LNCAP (cell line): Measurements from ENCODE around the gene RNF152.

Experiments used
- TF ChIP-seq, protein P1 (sequence below): fragments of 450-650 bp; IDR thresholded peaks from 2 replicates; pipeline ENCODE4 v1.5.1; 2017; ENCODE audit warnings: mild to moderate bottlenecking

The RNF152 gene

GRCh38 chr18:61882296-61883004 is 10.4 kb downstream of the RNF152 start:
- TF ChIP-seq, protein P1, sequence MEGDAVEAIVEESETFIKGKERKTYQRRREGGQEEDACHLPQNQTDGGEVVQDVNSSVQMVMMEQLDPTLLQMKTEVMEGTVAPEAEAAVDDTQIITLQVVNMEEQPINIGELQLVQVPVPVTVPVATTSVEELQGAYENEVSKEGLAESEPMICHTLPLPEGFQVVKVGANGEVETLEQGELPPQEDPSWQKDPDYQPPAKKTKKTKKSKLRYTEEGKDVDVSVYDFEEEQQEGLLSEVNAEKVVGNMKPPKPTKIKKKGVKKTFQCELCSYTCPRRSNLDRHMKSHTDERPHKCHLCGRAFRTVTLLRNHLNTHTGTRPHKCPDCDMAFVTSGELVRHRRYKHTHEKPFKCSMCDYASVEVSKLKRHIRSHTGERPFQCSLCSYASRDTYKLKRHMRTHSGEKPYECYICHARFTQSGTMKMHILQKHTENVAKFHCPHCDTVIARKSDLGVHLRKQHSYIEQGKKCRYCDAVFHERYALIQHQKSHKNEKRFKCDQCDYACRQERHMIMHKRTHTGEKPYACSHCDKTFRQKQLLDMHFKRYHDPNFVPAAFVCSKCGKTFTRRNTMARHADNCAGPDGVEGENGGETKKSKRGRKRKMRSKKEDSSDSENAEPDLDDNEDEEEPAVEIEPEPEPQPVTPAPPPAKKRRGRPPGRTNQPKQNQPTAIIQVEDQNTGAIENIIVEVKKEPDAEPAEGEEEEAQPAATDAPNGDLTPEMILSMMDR: no peak

DNA sequence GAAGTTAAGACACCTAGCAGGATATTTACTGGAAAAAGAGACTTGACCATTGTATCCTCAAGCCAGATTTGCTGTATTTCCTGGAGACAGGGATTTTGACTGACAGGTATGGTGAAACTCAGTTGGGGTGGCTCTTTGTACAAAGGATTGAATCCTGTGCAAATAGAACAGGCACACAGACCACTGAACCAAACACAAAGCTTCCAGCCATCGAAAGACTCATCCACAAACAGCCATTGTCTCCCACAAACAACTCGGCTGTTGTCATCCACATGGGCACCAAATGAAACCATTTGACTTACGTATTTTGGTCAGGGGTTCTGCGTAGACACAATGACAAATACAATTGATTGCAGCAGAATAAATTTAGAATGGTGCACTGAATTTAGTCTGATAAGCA is 15.9 kb downstream of the RNF152 start:
- TF ChIP-seq, protein P1: no peak

- TF ChIP-seq, protein P1: no peak
Observed at GRCh38 chr18:61870151-61870550, 22.7 kb downstream of the RNF152 start.

GRCh38 chr18:61869636-61870035 is 23.2 kb downstream of the RNF152 start:
- TF ChIP-seq, protein P1: no peak

DNA sequence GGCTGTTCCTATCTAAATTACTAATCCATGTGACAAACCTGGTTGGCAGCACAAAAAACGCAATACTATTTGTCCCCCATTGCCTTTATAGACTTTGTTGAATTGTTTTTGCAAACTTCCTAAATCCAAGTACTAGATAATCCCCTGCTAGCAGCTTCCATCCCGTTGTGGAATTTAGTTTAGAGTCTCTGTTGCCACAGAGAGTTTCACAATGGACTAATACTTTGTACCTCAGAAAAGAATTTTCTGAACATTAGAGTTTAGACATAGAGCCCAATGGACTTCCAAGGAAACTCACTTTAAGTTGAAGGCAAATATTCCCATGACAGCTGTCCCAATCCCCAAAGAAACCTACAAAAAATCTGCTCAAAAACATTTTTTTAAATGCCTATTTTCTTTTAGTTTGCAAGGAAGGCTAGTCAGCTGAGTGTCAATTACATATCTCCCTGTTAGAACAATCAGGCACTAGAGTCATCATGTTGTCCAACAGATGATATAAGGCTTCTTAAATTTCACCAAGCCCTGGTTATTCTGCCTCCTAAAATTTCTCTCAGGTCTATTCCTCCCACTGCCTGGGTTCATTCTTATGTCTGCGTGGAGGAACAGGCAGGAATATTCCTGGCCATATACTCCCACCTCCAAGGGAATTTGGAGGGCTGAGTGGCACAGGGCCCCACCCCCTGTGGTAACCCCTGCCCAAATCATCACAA is 27.2 kb downstream of the RNF152 start:
- TF ChIP-seq, protein P1: no peak

DNA sequence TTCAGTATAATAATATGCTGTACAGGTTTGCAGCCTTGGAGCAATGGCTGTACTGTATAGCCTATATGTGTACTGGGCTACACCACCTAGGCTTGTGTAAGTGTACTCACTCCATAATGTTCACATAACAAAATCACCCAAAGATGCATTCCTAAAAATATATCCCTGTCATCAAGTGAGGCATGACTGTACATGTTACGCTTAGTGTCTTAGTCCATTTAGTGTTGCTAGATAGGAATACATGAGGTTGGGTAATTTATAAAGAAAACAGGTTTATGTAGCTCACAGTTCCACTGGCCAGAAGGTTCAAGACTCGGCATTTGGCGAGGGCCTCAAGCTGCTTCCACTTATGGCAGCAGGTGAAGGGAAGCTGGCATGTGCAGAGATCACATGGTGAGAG is 31.4 kb downstream of the RNF152 start:
- TF ChIP-seq, protein P1: no peak

GRCh38 chr18:61860302-61860701 is 32.5 kb downstream of the RNF152 start:
- TF ChIP-seq, protein P1: no peak
